IPS DF 6.9 (cell line): Measurements from ENCODE around the gene USH2A.
A peak's percentile ranks its signal among the peaks of the same experiment; 100 is the strongest.

Experiments used
- DNase-seq: peaks from one replicate; pipeline ENCODE4 v3.0.0-alpha.2; 2013; ENCODE audit warnings: low read depth, low spot score
- H3K27ac ChIP-seq: one replicate; pipeline ENCODE4 v1.5.1; 2013; ENCODE audit warnings: low read length, control low read depth
- H3K27me3 ChIP-seq: 2 replicates; pipeline ENCODE4 v1.6.1; 2013; ENCODE audit warnings: mild to moderate bottlenecking, low read length; ENCODE audit not compliant: control insufficient read depth, insufficient read depth
- H3K36me3 ChIP-seq: 2 replicates; pipeline ENCODE4 v1.6.1; 2013; ENCODE audit warnings: low read length; ENCODE audit not compliant: control insufficient read depth, insufficient read depth
- H3K4me1 ChIP-seq: 2 replicates; pipeline ENCODE4 v1.6.1; 2013; ENCODE audit warnings: low read length; ENCODE audit not compliant: control insufficient read depth, insufficient read depth
- H3K4me3 ChIP-seq: 2 replicates; pipeline ENCODE4 v1.5.1; 2013; ENCODE audit warnings: mild to moderate bottlenecking, low read length
- H3K9me3 ChIP-seq: 2 replicates; pipeline ENCODE4 v1.6.1; 2013; ENCODE audit warnings: low read length, inconsistent platforms; ENCODE audit not compliant: control insufficient read depth, insufficient read depth
- WGBS: extraction: QIAGEN DNeasy Blood & Tissue Kit; methylation state at CpG from one replicate; pipeline ENCODE4 v1.1.7; 2013; ENCODE audit warnings: mixed read lengths, missing lambda C conversion rate; ENCODE audit not compliant: insufficient read length, insufficient coverage; 5-methylcytosine and 5-hydroxymethylcytosine counted together

USH2A gene

DNA sequence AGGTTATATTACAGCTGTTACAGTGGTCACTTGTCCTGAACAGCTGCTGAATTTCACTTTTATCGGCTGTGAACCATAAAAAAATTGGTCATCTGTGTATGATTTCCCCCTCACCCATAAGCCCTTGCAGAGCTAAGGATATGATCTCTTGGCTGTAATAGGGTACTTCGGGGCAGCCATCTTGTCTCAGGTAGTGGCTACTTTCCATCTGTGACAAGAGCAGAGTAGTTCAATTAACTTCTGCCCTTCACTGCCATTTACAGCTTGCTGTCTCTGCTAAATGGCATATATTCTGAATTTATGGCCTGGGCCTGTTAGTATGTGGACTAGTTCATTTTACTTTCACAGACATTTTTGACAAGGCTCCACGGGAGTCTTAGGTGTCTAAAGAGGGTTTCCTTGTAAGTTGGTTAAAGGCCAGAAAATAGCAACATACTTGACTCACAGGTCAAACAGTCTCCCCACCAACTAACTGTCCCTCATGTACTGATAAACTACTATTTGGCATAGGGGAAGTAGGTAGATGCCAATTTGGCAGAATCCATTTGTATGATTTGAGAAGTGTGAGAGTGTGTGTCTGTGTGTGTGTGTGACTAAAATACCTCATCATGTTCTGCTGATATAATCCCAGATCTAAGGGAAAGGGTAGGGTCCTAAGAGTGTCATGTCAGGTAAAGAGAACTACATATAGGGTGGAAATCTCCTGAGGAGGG lies 704.5 kb downstream of the USH2A start:
- WGBS: no CpG with 5 or more reads among the region's 3 CpGs
- H3K27me3 ChIP-seq: no peaks in the 10 kb centered on the region
- no peaks in the 10 kb centered on the region for H3K36me3 ChIP-seq
- no peaks in the 10 kb centered on the region for H3K9me3 ChIP-seq
- H3K4me1 ChIP-seq: no peaks in the 10 kb centered on the region
- H3K27ac ChIP-seq: no peak overlapping the region
- no peak overlapping the region for H3K4me3 ChIP-seq
- DNase-seq: no peak

DNA sequence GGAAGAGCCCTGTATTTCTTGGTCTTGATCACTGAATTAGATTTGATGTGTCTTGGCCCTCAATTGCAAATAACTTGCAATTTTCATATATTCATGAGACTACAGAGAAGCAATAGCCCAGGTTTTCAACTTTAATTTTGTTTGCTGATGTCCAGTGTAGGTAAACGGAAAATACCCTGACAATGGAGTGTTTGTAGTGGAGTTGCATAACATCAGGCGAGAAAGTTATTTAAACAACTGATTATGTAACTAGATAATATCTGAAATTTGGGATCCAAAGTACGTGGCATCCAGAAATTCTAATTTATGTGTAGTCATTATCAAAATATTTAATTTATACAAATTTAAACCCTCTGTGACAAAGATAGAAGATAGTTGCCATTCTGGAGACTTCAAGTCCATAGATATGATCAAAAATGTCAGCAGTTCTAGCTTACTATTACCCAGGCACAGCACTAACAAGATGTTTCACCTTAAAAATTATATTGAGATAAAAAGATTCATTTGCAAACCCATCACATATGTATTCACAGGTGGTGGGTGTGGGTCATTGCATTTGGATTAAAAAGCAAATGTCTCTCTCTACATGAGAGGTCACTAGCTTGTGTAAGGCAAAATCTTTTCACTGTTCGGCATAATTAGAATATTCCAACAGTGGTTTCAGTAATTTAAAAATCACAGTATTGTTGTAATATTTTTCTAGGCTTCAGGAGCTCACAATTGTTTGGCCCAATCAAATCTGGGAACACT lies 705.4 kb downstream of the USH2A start:
- no peak overlapping the region for H3K27ac ChIP-seq
- H3K36me3 ChIP-seq: no peaks in the 10 kb centered on the region
- H3K27me3 ChIP-seq: no peaks in the 10 kb centered on the region
- no CpG with 5 or more reads among the region's 4 CpGs for WGBS
- H3K4me3 ChIP-seq: no peak overlapping the region
- no peaks in the 10 kb centered on the region for H3K9me3 ChIP-seq
- H3K4me1 ChIP-seq: no peaks in the 10 kb centered on the region
- DNase-seq: no peak

DNA sequence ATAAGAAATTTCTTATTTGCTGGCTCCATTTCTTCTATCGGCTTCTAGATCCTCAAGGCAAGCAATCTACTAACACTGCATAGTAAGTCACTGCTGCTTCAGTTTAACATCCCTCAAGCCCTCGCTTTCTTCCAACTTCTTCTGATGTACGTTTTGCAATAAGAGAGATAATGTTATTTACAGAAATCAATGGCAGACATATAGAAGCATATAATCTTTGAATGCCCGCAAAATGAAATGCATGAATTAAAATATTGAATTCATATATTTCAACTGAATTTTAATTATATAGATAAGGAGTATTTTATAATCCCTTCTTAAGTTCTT lies 712.4 kb downstream of the USH2A start:
- Histone ChIP-seq H3K36me3 (no peaks in the 10 kb centered on the region), H3K9me3 (no peaks in the 10 kb centered on the region), H3K27ac (no peak overlapping the region), H3K4me3 (no peak overlapping the region), H3K4me1 (no peaks in the 10 kb centered on the region), H3K27me3 (no peaks in the 10 kb centered on the region)
- no CpG with 5 or more reads among the region's 4 CpGs for WGBS
- no peak for DNase-seq

DNA sequence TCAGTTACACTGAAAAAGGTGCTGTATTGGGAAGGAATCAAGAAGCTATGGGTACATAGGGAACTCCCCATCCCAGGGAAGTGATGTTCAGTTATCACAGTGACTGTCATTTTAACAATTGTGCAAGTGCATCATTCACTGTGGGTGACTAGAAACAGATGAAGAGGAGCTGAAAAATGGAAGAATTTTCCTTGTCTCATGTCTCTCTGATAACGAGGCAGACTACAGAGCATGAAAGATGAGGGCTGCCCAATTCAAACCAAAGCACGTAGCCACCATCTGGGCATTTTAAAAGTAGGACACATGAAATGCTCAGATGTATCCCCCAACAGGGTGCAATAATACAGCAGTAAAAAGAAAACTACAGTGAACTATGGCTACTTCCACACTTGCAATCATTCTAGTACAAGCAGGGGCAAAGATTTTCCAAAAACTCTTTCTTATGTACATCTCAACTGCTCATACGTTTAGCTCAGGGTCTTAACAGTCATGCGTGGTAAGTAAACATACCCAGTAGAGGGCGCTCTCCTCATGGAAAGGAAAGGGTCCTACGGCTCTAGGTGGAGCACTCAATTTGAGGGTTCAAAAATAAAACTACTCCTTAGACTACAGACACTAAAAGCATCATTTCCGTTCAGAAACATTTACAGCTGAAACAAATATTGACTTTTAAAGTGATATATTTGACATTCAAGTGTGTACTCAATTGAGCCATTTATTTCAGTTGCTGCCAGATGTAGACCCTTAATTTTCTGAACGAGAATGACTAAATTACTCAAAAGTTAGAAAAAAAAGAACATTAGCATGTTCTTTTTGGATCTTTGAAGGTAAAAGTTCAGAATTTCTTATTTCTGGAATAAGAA lies 713.0 kb downstream of the USH2A start:
- Histone ChIP-seq H3K4me1 (no peaks in the 10 kb centered on the region), H3K9me3 (no peaks in the 10 kb centered on the region), H3K4me3 (no peak overlapping the region), H3K36me3 (no peaks in the 10 kb centered on the region), H3K27me3 (no peaks in the 10 kb centered on the region), H3K27ac (no peak overlapping the region)
- DNase-seq: peak; percentile 60
- WGBS: no CpG with 5 or more reads among the region's 8 CpGs

DNA sequence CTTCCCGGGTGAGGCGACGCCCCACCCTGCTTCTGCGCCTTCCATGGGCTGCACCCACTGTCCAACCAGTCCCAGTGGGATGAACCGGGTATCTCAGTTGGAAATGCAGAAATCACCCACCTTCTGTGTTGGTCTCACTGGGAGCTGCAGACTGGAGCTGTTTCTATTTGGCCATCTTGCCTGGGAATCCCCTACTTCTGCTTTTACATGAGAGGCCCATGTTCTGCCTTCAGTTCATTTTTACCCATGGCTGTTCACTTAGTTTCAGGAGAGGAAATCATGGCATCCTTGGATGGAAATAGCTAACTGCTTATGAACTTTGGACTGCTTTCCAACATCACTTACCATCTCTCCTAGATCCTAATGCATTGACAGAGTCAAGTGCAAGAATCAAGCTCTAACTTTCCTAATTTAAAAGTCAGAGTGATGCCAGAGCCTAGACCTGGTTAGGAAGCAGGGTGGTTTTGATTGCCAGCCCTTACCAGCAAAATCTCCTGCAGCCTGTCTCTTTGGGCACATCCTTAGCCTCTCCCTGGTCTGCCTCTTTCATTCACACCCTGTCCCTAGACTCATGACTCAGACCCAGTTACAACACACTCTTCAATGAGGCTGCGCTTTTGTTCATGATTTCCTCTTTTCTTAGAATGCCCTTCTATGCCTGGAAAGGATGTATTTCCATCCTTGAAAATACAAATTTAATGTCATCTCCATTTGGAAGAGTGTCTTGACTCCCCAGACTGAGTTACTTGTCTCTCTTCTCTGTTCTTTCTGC lies 719.0 kb downstream of the USH2A start:
- no CpG with 5 or more reads among the region's 6 CpGs for WGBS
- no peak overlapping the region for H3K27ac ChIP-seq
- no peak for DNase-seq
- H3K4me3 ChIP-seq: no peak overlapping the region
- no peaks in the 10 kb centered on the region for H3K27me3 ChIP-seq
- no peaks in the 10 kb centered on the region for H3K36me3 ChIP-seq
- H3K4me1 ChIP-seq: no peaks in the 10 kb centered on the region
- no peaks in the 10 kb centered on the region for H3K9me3 ChIP-seq

DNA sequence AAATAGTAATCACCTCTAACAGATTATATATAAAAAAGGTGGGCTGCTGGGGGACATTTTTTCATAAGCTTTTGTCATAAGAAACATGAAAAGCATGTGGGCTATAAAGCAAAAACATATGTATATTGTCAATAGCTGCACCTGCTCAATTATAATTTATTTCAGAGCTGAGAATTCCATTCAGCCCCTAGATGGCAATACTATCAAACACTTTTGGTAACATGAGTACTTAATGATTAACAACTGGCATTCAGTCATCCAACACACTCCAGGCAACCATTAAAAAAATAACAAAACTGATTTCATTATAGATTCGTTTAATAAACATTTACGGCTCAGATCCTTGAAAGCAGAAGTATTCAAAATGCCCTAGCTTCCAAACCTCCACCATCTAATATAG lies 741.0 kb downstream of the USH2A start:
- Histone ChIP-seq H3K4me1 (no peaks in the 10 kb centered on the region), H3K4me3 (no peak overlapping the region), H3K27me3 (no peaks in the 10 kb centered on the region), H3K9me3 (no peaks in the 10 kb centered on the region), H3K36me3 (no peaks in the 10 kb centered on the region), H3K27ac (no peak overlapping the region)
- WGBS: no CpG with 5 or more reads among the region's 2 CpGs
- DNase-seq: no peak

DNA sequence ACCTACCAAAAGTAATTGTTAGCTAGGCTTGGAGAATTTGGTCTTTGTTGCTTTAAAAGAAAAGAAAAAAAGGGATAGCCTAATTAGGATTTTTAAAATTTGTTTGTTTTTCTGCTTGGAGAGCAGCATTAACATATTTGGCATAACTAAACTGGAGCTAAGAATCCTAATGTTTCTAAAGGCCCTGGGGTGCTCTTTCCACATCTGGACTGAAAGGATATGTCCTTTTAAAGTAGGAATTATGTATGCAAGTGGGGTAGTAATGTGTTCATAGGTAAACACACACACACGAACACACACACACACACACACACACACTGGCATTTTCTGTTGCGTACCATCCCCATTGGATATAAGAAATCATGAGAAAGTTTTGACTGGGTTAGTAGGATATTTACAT lies 742.2 kb downstream of the USH2A start:
- H3K36me3 ChIP-seq: no peaks in the 10 kb centered on the region
- no CpG with 5 or more reads among the region's 2 CpGs for WGBS

DNA sequence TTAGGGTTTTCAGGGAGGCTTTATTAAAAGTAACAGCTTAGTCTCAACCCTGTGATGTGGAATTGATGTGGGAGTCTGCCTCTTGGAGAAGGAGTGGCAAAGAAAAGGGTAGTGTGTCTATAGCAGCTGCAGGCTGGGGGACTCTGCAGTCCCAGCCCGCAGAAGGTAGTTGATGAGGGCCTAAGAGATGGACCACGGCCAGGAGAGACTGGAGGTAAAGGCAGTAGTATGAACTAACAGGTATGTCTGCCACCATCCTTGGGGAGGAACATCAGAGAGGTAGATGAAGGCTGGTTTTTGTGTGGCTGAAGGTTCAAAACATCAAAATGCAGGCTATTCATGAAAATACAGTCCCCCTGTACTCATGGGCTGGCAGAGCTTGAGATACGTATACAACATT lies 744.0 kb downstream of the USH2A start:
- no peak for DNase-seq
- no peak overlapping the region for H3K4me3 ChIP-seq
- H3K36me3 ChIP-seq: no peaks in the 10 kb centered on the region
- no peaks in the 10 kb centered on the region for H3K27me3 ChIP-seq
- H3K9me3 ChIP-seq: no peaks in the 10 kb centered on the region
- no CpG with 5 or more reads among the region's 3 CpGs for WGBS
- no peak overlapping the region for H3K27ac ChIP-seq
- H3K4me1 ChIP-seq: no peaks in the 10 kb centered on the region

More for the DNA sequence above, 742.2 kb downstream of the USH2A start:
- no peak for DNase-seq
- no peak overlapping the region for H3K4me3 ChIP-seq
- H3K4me1 ChIP-seq: no peaks in the 10 kb centered on the region
- H3K9me3 ChIP-seq: no peaks in the 10 kb centered on the region
- no peak overlapping the region for H3K27ac ChIP-seq
- H3K27me3 ChIP-seq: no peaks in the 10 kb centered on the region

DNA sequence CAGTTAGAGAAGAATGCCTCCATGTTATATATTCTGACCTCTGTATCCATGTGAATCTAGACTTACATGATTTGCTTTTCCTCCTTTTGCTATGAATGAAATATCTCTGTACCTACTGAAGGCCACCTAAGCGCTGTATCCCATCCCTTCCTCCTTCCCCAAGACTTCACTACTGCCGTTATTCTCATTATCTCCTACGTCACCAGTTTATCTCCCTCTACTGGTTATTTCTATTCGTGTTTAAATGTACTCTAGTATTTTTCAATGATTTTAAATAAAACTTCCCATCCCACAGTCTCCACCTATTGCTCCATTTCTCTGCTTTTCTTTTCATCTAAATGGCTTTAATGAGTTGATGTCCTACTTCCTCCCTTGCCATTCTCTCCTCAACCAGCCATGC lies 746.1 kb downstream of the USH2A start:
- Histone ChIP-seq H3K27ac (no peak overlapping the region), H3K4me1 (no peaks in the 10 kb centered on the region), H3K36me3 (no peaks in the 10 kb centered on the region), H3K9me3 (no peaks in the 10 kb centered on the region), H3K27me3 (no peaks in the 10 kb centered on the region), H3K4me3 (no peak overlapping the region)
- no peak for DNase-seq
- no CpG with 5 or more reads among the region's 4 CpGs for WGBS

DNA sequence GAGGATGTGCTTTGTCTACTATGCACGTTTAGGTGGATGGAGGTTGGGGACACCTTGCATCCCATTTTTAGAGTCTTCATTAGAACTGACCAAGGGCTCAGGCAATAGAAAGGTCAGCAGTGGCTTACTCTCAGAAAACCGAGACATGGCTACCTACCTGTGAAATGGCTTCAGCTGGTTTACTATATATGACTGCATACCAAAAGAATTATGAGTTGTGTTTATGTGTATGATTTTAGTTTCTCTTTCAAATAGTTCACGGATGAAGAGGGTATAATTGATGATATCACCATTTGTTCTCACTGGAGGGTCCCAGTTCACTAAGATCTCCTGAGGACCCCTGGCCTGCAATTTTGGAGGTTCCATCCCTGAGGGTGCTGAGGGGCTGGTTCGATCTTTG lies 749.3 kb downstream of the USH2A start:
- WGBS: no CpG with 5 or more reads among the region's 4 CpGs
- H3K27ac ChIP-seq: no peak overlapping the region
- no peak overlapping the region for H3K4me3 ChIP-seq

More for the DNA sequence above, 749.3 kb downstream of the USH2A start:
- Histone ChIP-seq H3K27me3 (no peaks in the 10 kb centered on the region), H3K36me3 (no peaks in the 10 kb centered on the region), H3K9me3 (no peaks in the 10 kb centered on the region), H3K4me1 (peaks cover 2% of the 10 kb centered on the region; the same call in 1 of the 2 replicates)
- DNase-seq: no peak
